HG03521 (cell line): ENCODE data around the gene ETNK2.
A peak's percentile ranks its signal among the peaks of the same experiment; 100 is the strongest.

Source experiments
- ATAC-seq: cut with Tn5 transposase; IDR thresholded peaks from one replicate; pipeline ENCODE4 v1.9.1; 2021; ENCODE audit warnings: mild to moderate bottlenecking, moderate library complexity; ENCODE audit not compliant: unreplicated experiment

The ETNK2 gene

GRCh38 chr1:204178487-204179281, 26.8 kb upstream of the ETNK2 start:
- ATAC-seq = no peak

- no peak for ATAC-seq
These were observed 25.3 kb upstream of the ETNK2 start for GRCh38 chr1:204177133-204177532.

DNA sequence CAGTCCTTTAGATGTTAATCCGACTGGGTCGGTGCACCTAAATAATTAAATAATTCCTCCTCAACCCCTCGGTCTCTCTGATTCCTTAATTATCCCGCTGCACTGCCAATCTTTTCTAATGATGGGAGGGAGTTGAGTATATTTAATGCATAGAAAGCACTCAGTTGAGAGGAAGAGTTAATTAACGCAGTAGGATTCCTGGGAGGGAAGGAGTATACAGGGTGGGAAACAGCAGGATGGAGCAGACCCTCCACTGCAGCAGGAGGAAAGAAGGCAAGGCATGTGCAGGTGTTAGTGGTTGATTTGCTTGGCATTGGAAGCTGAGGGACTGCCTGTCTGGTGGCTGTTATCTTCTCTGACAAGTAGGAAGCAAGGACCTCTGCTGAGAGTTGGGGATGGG, 24.2 kb upstream of the ETNK2 start:
- ATAC-seq = no peak

GRCh38 chr1:204174958-204175357, 23.1 kb upstream of the ETNK2 start:
- no peak for ATAC-seq

- no peak for ATAC-seq
These were observed 20.7 kb upstream of the ETNK2 start for GRCh38 chr1:204172404-204173029.

GRCh38 chr1:204171751-204172178, 19.9 kb upstream of the ETNK2 start:
- ATAC-seq = no peak

DNA sequence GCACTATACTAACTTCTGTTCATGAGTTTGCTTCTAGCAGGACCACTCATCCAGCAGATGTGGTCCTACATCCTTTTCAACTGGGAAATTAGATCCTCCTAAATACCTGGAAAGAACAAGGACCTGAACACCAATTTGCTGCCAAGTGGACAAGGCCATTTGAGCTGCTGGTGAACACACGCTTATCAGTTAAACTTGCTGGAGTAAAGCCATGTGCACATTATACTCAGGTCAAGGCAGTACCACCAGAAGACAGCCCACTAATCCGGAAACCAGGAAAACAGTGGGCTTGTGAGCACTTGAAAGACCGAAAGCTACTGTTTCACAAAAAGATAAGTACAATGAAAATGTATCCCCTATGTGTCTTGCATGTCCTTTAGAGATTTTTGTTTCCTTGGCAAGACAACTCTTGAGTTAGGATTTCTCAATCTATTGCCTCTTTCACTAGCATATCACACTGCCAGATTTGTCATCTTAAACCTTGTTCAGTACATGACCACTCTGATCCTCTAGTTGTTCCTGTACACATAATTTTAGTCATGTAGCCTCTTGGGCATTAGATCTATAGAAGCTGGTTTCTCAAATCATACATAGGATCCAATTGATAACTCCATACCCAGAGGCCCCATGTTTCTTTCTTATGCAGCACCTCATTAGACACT, 18.8 kb upstream of the ETNK2 start:
- ATAC-seq = no peak

DNA sequence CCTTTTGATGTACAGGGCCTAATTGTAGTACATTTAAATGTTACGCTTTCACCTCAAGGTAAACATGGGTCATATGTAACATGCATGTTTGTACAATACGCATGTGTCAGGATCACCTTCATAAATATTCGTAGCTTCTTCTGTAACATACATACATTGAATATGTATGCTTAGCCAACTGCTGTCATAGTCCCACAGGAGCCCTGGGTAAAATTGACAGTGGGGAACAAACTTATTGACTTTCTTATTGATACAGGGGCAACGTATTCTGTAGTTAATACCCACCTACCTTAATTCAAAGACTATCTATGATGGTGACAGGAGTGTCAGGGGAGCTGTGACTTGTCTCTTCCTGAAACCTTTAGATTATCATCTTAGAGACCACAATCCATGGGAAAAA, 18.0 kb upstream of the ETNK2 start:
- no peak for ATAC-seq

DNA sequence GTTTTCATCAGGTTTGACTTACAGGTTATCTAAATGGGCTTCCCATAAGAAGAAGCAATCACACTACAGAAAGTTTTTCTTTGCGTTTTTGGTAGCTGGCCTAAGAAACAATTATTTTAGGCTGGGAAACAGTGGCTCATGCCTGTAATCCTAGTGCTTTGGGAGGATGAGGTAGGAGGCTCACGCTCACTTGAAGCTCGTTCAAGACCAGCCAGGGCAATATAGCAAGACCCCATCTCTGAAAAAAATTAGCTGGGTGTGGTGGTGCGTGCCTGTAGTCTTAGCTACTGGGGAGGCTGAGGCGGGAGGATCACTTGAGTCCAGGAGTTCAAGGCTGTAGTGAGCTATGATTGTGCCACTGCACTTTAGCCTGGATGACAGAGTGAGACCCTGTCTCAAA, 15.9 kb upstream of the ETNK2 start:
- no peak for ATAC-seq

DNA sequence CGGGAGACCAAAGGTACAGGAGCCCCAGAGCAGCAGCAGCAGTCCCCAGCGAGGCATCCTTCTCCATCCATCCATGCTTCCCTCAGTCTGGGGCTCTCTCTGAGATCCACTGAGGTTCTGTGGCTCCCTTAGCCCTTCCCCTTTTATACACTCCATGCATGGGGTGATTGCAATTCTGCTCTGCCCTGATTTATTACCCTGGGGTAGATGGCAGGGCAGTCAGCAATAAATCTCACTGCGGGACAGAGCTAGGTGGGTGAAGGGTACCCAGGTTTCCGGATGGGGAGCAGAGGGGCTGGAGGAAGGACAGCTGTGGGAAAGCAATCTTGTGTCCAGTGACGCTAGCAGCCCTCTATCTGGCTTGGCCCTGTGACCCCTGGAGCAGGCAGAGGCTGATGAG, 14.4 kb upstream of the ETNK2 start, which contains the start of gene REN:
Gene REN (minus strand): TSS at position 119 of the 400 bp plus-strand sequence. CDS start 44 bp downstream, at position 75.
- ATAC-seq = no peak

GRCh38 chr1:204162494-204163074, 10.7 kb upstream of the ETNK2 start:
- ATAC-seq = peak; percentile 46

DNA sequence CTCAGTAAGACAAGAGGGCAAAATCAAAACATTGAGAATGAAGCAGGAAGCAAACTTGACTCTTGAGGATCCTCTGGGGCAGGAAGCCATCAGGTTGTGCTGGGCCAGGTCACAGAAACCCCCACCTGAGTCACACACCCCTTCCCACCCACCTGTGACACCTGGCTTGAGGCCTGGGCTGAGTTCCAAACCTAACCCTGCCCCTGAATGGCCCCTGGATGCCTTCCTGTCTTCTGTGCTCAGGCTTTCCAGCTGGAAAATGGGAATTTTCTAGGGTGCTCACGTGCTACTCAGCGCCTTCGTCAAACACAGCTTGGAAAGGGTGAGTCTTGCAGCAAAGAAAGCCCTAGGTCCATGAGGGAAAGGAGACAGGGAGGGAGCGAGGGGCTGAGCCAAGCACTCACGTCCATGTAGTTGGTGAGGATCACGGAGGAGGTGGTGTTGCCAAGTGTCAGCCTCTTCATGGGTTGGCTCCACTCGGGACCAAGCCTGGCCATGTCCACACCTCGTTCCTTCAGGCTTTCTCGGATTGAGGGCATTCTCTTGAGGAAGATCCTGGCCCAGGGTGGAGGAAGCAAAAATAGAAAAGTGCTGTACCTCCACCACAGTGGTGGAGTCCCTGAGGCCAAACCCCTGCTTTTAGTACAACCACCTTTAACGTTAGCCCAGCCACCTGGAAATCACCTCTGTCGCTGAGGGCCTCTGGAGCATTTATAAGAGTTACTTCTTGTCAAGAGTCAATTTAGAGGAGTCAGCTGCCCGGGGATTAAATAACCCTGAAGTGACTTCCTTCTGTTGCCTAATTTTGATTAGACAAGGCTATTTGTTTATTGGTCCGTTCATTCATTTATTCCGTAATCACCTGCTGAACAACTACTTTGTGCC, 10.0 kb upstream of the ETNK2 start:
- ATAC-seq = no peak

DNA sequence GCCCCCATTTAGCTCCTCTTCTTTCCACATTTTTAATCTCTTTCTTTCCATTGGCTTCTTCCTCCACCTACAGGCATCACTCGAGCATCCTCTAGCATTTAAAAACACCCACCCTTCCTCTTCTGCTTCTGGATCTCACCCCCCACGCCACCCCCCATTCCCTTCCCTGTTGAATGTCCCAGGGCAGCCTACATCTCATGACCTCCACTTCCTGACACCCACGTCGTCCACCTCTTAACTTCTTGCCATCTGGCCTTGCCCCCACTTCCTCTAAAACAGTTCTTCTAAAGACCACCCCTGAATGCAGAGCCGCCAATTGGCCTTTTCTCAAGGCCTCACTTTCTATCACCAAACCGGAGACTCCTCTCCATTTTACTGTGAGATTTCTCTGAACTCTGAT, 6.1 kb upstream of the ETNK2 start:
- no peak for ATAC-seq

DNA sequence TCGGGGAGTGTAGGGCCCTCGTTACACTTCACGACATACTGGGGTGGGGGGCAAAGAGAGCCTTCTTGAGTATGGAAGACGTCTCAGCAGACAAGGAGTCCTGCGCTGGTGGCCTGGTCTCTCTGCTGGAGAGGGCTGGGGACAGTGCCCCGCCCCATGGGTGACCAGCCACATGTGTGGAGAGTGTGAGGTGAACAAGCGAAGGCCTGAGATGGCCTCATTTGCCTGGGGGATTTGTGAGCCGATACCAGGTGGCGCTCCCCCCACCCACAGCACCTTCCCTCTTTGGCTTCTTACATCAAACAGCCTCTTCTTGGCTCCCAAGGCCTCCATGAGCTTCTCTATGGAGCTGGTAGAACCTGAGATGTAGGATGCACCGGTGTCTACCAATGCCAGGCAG, 4.0 kb upstream of the ETNK2 start:
- no peak for ATAC-seq

- ATAC-seq = no peak
These were observed 2.9 kb upstream of the ETNK2 start for GRCh38 chr1:204154568-204155255.

DNA sequence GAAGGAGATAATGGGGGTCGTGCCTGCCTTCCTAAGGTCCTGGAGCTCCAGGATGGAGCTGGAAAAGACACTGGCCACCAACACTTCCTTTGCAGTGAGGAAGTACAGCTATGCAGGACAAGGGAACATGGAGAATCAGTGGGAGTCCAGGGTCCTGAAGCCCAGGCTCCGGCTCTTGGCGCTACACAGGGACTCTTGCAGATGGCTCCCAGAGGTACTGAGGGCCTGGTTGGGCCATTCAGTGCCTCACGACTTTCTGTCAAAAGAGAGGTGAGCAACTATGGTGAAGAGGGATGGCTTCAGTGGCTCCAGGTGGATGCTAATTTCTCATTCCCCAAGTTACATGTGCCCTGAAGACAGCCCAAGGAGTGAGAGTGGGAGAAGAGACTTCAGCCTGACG, 1.8 kb upstream of the ETNK2 start:
- no peak for ATAC-seq

- no peak for ATAC-seq
These were observed 633 bp upstream of the ETNK2 start for GRCh38 chr1:204152310-204153044.

- no peak for ATAC-seq
These were observed 917 bp downstream of the ETNK2 start for GRCh38 chr1:204150702-204151551.
